ENCODE results near the gene HDAC5.
A peak's percentile ranks its signal among the peaks of the same experiment; 100 is the strongest.
"Not testable (repeated sequence)": the region's sequence is repeated elsewhere in the genome, so short reads cannot be mapped to it uniquely, and the experiment has no call there.

The HDAC5 gene

GRCh38 chr17:44066204-44066930 lies 57.1 kb downstream of the HDAC5 start, which contains the start of gene LSM12:
TSS of gene LSM12 (minus strand) at chr17:44066671. CDS start at chr17:44066587, 84 bp downstream.
- DNase-seq, result peak; percentile 38

GRCh38 chr17:44065668-44066203 lies 57.7 kb downstream of the HDAC5 start:
- no peak for DNase-seq

- DNase-seq, result no peak
Observed at GRCh38 chr17:44063704-44064639, 59.5 kb downstream of the HDAC5 start.

- DNase-seq, result no peak
Observed at GRCh38 chr17:44062871-44063270, 60.6 kb downstream of the HDAC5 start.

GRCh38 chr17:44061446-44061845 lies 62.0 kb downstream of the HDAC5 start:
- DNase-seq, result no peak

- DNase-seq, result no peak
Observed at GRCh38 chr17:44059101-44059892, 64.1 kb downstream of the HDAC5 start.

GRCh38 chr17:44053125-44053872 lies 70.1 kb downstream of the HDAC5 start:
- no peak for DNase-seq

- no peak for DNase-seq
Observed at GRCh38 chr17:44049294-44050060, 74.0 kb downstream of the HDAC5 start.

GRCh38 chr17:44046893-44047292 lies 76.5 kb downstream of the HDAC5 start:
- not testable (repeated sequence) for DNase-seq

GRCh38 chr17:44045486-44045885 lies 78.0 kb downstream of the HDAC5 start:
- DNase-seq, result no peak

- no peak for DNase-seq
Observed at GRCh38 chr17:44044071-44044470, 79.4 kb downstream of the HDAC5 start.

- DNase-seq, result no peak
Observed at GRCh38 chr17:44043272-44043696, 80.2 kb downstream of the HDAC5 start.

GRCh38 chr17:44039829-44040635 lies 83.4 kb downstream of the HDAC5 start:
- no peak for DNase-seq

GRCh38 chr17:44038604-44039011 lies 84.8 kb downstream of the HDAC5 start:
- DNase-seq, result no peak

GRCh38 chr17:44037471-44037870 lies 86.0 kb downstream of the HDAC5 start:
- DNase-seq, result no peak

- not testable (repeated sequence) for DNase-seq
Observed at GRCh38 chr17:44034688-44035087, 88.8 kb downstream of the HDAC5 start.

GRCh38 chr17:44033861-44034408 lies 89.5 kb downstream of the HDAC5 start:
- DNase-seq, result no peak

GRCh38 chr17:44030482-44030881 lies 93.0 kb downstream of the HDAC5 start:
- DNase-seq, result no peak

GRCh38 chr17:44029736-44030135 lies 93.7 kb downstream of the HDAC5 start:
- DNase-seq, result no peak
